Muscle of leg (tissue), 11 donors: ENCODE results near the gene PPM1M. TPM values are rescaled to one million over a fixed set of nuclear protein-coding genes. Genes with fewer than 3 reads are reported as not detected.

Source experiments
- DNase-seq: peaks from one replicate; pipeline ENCODE4 v3.0.0; 2013
- H3K27ac ChIP-seq: one replicate; pipeline ENCODE4 v1.5.1; 2013; ENCODE audit warnings: mild to moderate bottlenecking, low read length, control low read depth
- H3K27me3 ChIP-seq: one replicate; pipeline ENCODE4 v1.6.1; 2013; ENCODE audit warnings: low read length; ENCODE audit not compliant: control insufficient read depth, insufficient read depth
- H3K36me3 ChIP-seq: one replicate; pipeline ENCODE4 v1.6.1; 2013; ENCODE audit warnings: low read length; ENCODE audit not compliant: control insufficient read depth, insufficient read depth
- H3K4me1 ChIP-seq: one replicate; pipeline ENCODE4 v1.6.1; 2013; ENCODE audit warnings: low read length; ENCODE audit not compliant: control insufficient read depth, insufficient read depth
- H3K4me3 ChIP-seq: one replicate; pipeline ENCODE4 v1.5.1; 2013; ENCODE audit warnings: low read length, control low read depth
- H3K9me3 ChIP-seq: replicated peaks from 2 replicates; pipeline ENCODE4 v1.6.1; 2013; ENCODE audit warnings: low read depth, low read length; ENCODE audit not compliant: control insufficient read depth
- WGBS: methylation state at CpG from one replicate; pipeline ENCODE4 v1.1.5; 2013; ENCODE audit warnings: missing lambda C conversion rate; ENCODE audit not compliant: insufficient coverage; 5-methylcytosine and 5-hydroxymethylcytosine counted together
- polyA plus RNA-seq, 8 donors: library from polyadenylated mRNA; unstranded; fragments of 120-200 nt; gene quantifications; one replicate each; pipeline versions ENCODE4 v1.2.1 to v1.2.3, GENCODE V29; 2013; ENCODE audit warnings: inconsistent platforms in 1 of 8, low replicate concordance in 1 of 8; ENCODE audit not compliant: insufficient read length in 8 of 8, insufficient read depth in 1 of 8
- total RNA-seq: library from RNA; stranded (reverse); fragments of 120-200 nt; gene quantifications from one replicate; pipeline ENCODE4 v1.2.4, GENCODE V29; 2013

Gene PPM1M
- total and polyA plus RNA-seq, 9 donors: 11.6 to 22.5 (median 17.7) TPM

GRCh38 chr3:52289338-52289746 lies 43.8 kb downstream of the PPM1M start:
- DNase-seq: no peak
- Histone ChIP-seq H3K4me1 (peaks cover 12% of the 10 kb centered on the region), H3K27ac (no peak overlapping the region), H3K36me3 (peaks cover 16% of the 10 kb centered on the region), H3K27me3 (no peaks in the 10 kb centered on the region), H3K9me3 (no peaks in the 10 kb centered on the region), H3K4me3 (no peak overlapping the region)
- WGBS: no CpG with 5 or more reads among the region's 1 CpG

- peaks cover 12% of the 10 kb centered on the region for H3K4me1 ChIP-seq
- whole genome bisulfite sequencing: 61% methylated on average over 10 of the region's 15 CpGs
- no peak for DNase-seq
- H3K27ac ChIP-seq: no peak overlapping the region
- H3K4me3 ChIP-seq: no peak overlapping the region
- H3K27me3 ChIP-seq: no peaks in the 10 kb centered on the region
- no peaks in the 10 kb centered on the region for H3K9me3 ChIP-seq
- peaks cover 16% of the 10 kb centered on the region for H3K36me3 ChIP-seq
Observed at GRCh38 chr3:52289747-52290595, 44.4 kb downstream of the PPM1M start.

GRCh38 chr3:52290596-52291507 lies 45.3 kb downstream of the PPM1M start:
- WGBS: 90% methylated on average over 19 of the region's 23 CpGs
- no peak overlapping the region for H3K27ac ChIP-seq
- peaks cover 22% of the 10 kb centered on the region for H3K36me3 ChIP-seq
- H3K27me3 ChIP-seq: no peaks in the 10 kb centered on the region
- H3K4me3 ChIP-seq: no peak overlapping the region
- peaks cover 12% of the 10 kb centered on the region for H3K4me1 ChIP-seq
- no peaks in the 10 kb centered on the region for H3K9me3 ChIP-seq
- DNase-seq: no peak

GRCh38 chr3:52291508-52292181 lies 46.1 kb downstream of the PPM1M start:
- WGBS: 78% methylated on average over 5 of the region's 7 CpGs
- Histone ChIP-seq H3K27me3 (no peaks in the 10 kb centered on the region), H3K9me3 (no peaks in the 10 kb centered on the region), H3K36me3 (peaks cover 22% of the 10 kb centered on the region), H3K27ac (no peak overlapping the region), H3K4me1 (peaks cover 13% of the 10 kb centered on the region), H3K4me3 (no peak overlapping the region)
- DNase-seq: no peak

GRCh38 chr3:52292247-52293065 lies 46.9 kb downstream of the PPM1M start:
- H3K4me3 ChIP-seq: no peak overlapping the region
- no peak overlapping the region for H3K27ac ChIP-seq
- no peak for DNase-seq
- H3K36me3 ChIP-seq: peaks cover 22% of the 10 kb centered on the region
- H3K4me1 ChIP-seq: peaks cover 13% of the 10 kb centered on the region
- H3K27me3 ChIP-seq: no peaks in the 10 kb centered on the region
- no peaks in the 10 kb centered on the region for H3K9me3 ChIP-seq
- WGBS: 92% methylated on average over 20 of the region's 20 CpGs

- Histone ChIP-seq H3K4me1 (peaks cover 21% of the 10 kb centered on the region), H3K4me3 (no peak overlapping the region), H3K27ac (no peak overlapping the region), H3K36me3 (peaks cover 22% of the 10 kb centered on the region), H3K9me3 (no peaks in the 10 kb centered on the region), H3K27me3 (peaks cover 7% of the 10 kb centered on the region)
- DNase-seq: no peak
- 73% methylated on average over 8 of the region's 17 CpGs for WGBS
Observed at GRCh38 chr3:52293491-52294319, 48.1 kb downstream of the PPM1M start.

GRCh38 chr3:52294320-52295150 lies 49.0 kb downstream of the PPM1M start:
- H3K27ac ChIP-seq: no peak overlapping the region

GRCh38 chr3:52295671-52296208 lies 50.2 kb downstream of the PPM1M start:
- Histone ChIP-seq H3K9me3 (no peaks in the 10 kb centered on the region), H3K27ac (no peak overlapping the region), H3K27me3 (peaks cover 7% of the 10 kb centered on the region), H3K4me3 (no peak overlapping the region), H3K36me3 (peaks cover 20% of the 10 kb centered on the region), H3K4me1 (peaks cover 35% of the 10 kb centered on the region)
- WGBS: 69% methylated on average over 3 of the region's 5 CpGs
- no peak for DNase-seq

More at GRCh38 chr3:52294320-52295150, 49.0 kb downstream of the PPM1M start:
- H3K27me3 ChIP-seq: peaks cover 7% of the 10 kb centered on the region
- H3K36me3 ChIP-seq: peaks cover 22% of the 10 kb centered on the region
- no peaks in the 10 kb centered on the region for H3K9me3 ChIP-seq
- 69% methylated on average over 8 of the region's 11 CpGs for WGBS
- H3K4me1 ChIP-seq: peaks cover 25% of the 10 kb centered on the region
- no peak overlapping the region for H3K4me3 ChIP-seq
- no peak for DNase-seq
